CD8-positive, alpha-beta memory T cell (primary cell): ENCODE results near the gene YAP1. TPM values are rescaled to one million over a fixed set of nuclear protein-coding genes. Genes with fewer than 3 reads are reported as not detected.
A peak's percentile ranks its signal among the peaks of the same experiment; 100 is the strongest.

Experiments
- CTCF ChIA-PET: fragments of 350-600 bp; sonication (Branson Sonifier 250); formaldehyde crosslinking; loops from one replicate; lab custom pipeline; 2021; ENCODE audit warnings: antibody characterized with exemption; lab: Charles Lee
- POLR2A ChIA-PET: fragments of 350-600 bp; sonication (Branson Sonifier 250); formaldehyde crosslinking; loops from one replicate; lab custom pipeline; 2021; ENCODE audit warnings: antibody characterized with exemption; lab: Charles Lee
- DNase-seq, 5 donors: peaks; one replicate each; pipeline versions ENCODE4 v3.0.0 to v3.0.0-alpha.2; 2020 to 2022; ENCODE audit warnings: mixed read lengths in 1 of 5
- H3K27ac ChIP-seq: one replicate; pipeline ENCODE4 v1.7.0; 2013; ENCODE audit warnings: low read depth, mild to moderate bottlenecking, low read length, moderate library complexity
- H3K27me3 ChIP-seq: 2 replicates; pipeline ENCODE4 v1.7.0; 2013; ENCODE audit warnings: low read length, mild to moderate bottlenecking; ENCODE audit not compliant: insufficient read depth, poor library complexity, severe bottlenecking
- H3K36me3 ChIP-seq: 2 replicates; pipeline ENCODE4 v1.7.0; 2013; ENCODE audit warnings: mild to moderate bottlenecking, low read length, moderate library complexity; ENCODE audit not compliant: insufficient read depth
- H3K4me1 ChIP-seq: 2 replicates; pipeline ENCODE4 v1.7.0; 2013; ENCODE audit warnings: mild to moderate bottlenecking, low read length, moderate library complexity; ENCODE audit not compliant: insufficient read depth
- H3K4me3 ChIP-seq: 2 replicates; pipeline ENCODE4 v1.7.0; 2013; ENCODE audit warnings: mild to moderate bottlenecking, low read length
- H3K9me3 ChIP-seq: 2 replicates; pipeline ENCODE4 v1.7.0; 2013; ENCODE audit warnings: mild to moderate bottlenecking, low read length
- H3K27ac Mint-ChIP-seq, 8 donors: one replicate each; pipeline ENCODE4 v1.8.0; 2020 to 2021; ENCODE audit warnings: mixed read lengths in 8 of 8, mild to moderate bottlenecking in 6 of 8, inconsistent platforms in 3 of 8, moderate library complexity in 3 of 8
- H3K27me3 Mint-ChIP-seq, 2 donors: one replicate each; pipeline ENCODE4 v1.8.0; 2020 to 2021; ENCODE audit warnings: mixed read lengths in 2 of 2, mild to moderate bottlenecking in 1 of 2, moderate library complexity in 1 of 2
- H3K36me3 Mint-ChIP-seq, 3 donors: one replicate each; pipeline ENCODE4 v1.8.0; 2020 to 2021; ENCODE audit warnings: mixed read lengths in 3 of 3, inconsistent platforms in 1 of 3, mild to moderate bottlenecking in 1 of 3
- H3K4me1 Mint-ChIP-seq, 3 donors: one replicate each; pipeline ENCODE4 v1.8.0; 2020 to 2021; ENCODE audit warnings: mixed read lengths in 3 of 3, inconsistent platforms in 1 of 3, mild to moderate bottlenecking in 1 of 3
- H3K4me3 Mint-ChIP-seq, 7 donors: one replicate each; pipeline ENCODE4 v1.8.0; 2020 to 2021; ENCODE audit warnings: mixed read lengths in 7 of 7, mild to moderate bottlenecking in 6 of 7, moderate library complexity in 4 of 7, inconsistent platforms in 2 of 7
- H3K9me3 Mint-ChIP-seq, 5 donors: one replicate each; pipeline ENCODE4 v1.8.0; 2020 to 2022; ENCODE audit warnings: mixed read lengths in 5 of 5, mild to moderate bottlenecking in 3 of 5, moderate library complexity in 2 of 5, inconsistent platforms in 1 of 5
- polyA plus RNA-seq: library from polyadenylated mRNA; unstranded; fragments of 300-500 nt; fragmentation: Illumina TruSeq; gene quantifications from one replicate; pipeline ENCODE4 v1.2.3, GENCODE V29; 2021
- total RNA-seq, 2 experiments: library from RNA; stranded (reverse); gene quantifications; one replicate each; pipeline ENCODE4 v1.2.3, GENCODE V29; 2021

The YAP1 gene
- total and polyA plus RNA-seq, 3 experiments from 2014 or later: 0.12 to 0.42 (median 0.20) TPM

- Mint-ChIP-seq H3K4me1 (peaks cover 11 to 21% (median 16%) of the 10 kb centered on the region in 3 donors), H3K36me3 (peaks cover 0 to 3% (median 0%) of the 10 kb centered on the region in 3 donors), H3K27me3 (peaks cover 32 to 69% of the 10 kb centered on the region in 2 donors), H3K9me3 (no peaks in the 10 kb centered on the region), H3K27ac (peak overlapping the region in 1 of 8 donors; percentile 84), H3K4me3 (peak overlapping the region; percentile 82 to 94 (median 84))
- Histone ChIP-seq H3K9me3 (no peaks in the 10 kb centered on the region), H3K4me1 (no peaks in the 10 kb centered on the region), H3K4me3 (peak overlapping the region; percentile 50), H3K36me3 (no peaks in the 10 kb centered on the region), H3K27ac (no peak overlapping the region), H3K27me3 (peaks cover 11% of the 10 kb centered on the region)
- POLR2A ChIA-PET: no interaction called here
- peak in 2 of 5 donors; percentile 5 to 13 for DNase-seq
- CTCF ChIA-PET: no interaction called here
Observed at GRCh38 chr11:102111787-102112508, 1.7 kb downstream of the YAP1 start.

DNA sequence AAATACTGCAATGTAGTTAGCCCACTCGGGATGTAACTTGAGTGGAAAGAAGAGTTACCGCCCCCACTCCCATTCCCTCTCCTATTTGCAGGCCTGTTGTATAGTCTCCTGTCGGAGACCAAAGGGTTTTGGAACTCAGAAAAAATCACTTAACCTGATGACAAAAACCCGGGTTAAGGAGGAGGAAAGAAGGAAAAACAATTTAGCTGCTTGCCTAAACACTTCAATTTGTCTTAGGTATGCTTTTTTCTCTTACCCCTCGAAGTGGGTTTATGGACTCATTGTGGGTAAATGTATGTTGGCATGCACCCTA lies 2.2 kb downstream of the YAP1 start:
- Mint-ChIP-seq H3K36me3 (peaks cover 0 to 3% (median 0%) of the 10 kb centered on the region in 3 donors), H3K4me1 (peaks cover 11 to 24% (median 19%) of the 10 kb centered on the region in 3 donors), H3K4me3 (peak overlapping the region in 6 of 7 donors; percentile 82 to 94 (median 84)), H3K9me3 (no peaks in the 10 kb centered on the region), H3K27me3 (peaks cover 32 to 73% of the 10 kb centered on the region in 2 donors), H3K27ac (no peak overlapping the region)
- Histone ChIP-seq H3K36me3 (no peaks in the 10 kb centered on the region), H3K9me3 (no peaks in the 10 kb centered on the region), H3K4me1 (no peaks in the 10 kb centered on the region), H3K27ac (no peak overlapping the region), H3K27me3 (peaks cover 11% of the 10 kb centered on the region), H3K4me3 (no peak overlapping the region)
- ChIA-PET CTCF (no interaction called here), POLR2A (no interaction called here)
- DNase-seq: no peak

DNA sequence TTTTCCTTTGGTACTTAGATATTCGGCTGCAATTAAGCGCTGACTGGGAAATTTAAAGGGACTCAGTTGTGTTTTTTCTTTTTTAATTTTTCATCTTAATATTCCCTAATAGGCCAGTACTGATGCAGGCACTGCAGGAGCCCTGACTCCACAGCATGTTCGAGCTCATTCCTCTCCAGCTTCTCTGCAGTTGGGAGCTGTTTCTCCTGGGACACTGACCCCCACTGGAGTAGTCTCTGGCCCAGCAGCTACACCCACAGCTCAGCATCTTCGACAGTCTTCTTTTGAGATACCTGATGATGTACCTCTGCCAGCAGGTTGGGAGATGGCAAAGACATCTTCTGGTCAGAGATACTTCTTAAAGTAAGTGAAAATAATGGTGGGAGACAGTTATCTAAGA lies 3.8 kb downstream of the YAP1 start:
- DNase-seq: no peak
- H3K9me3 Mint-ChIP-seq: no peaks in the 10 kb centered on the region
- peak overlapping the region in 1 of 7 donors; percentile 31 for H3K4me3 Mint-ChIP-seq
- H3K27ac ChIP-seq: no peak overlapping the region
- peaks cover 29 to 70% of the 10 kb centered on the region in 2 donors for H3K27me3 Mint-ChIP-seq
- H3K27me3 ChIP-seq: peaks cover 11% of the 10 kb centered on the region
- H3K4me3 ChIP-seq: no peak overlapping the region
- no peaks in the 10 kb centered on the region for H3K36me3 ChIP-seq
- H3K9me3 ChIP-seq: no peaks in the 10 kb centered on the region
- peaks cover 0 to 3% (median 0%) of the 10 kb centered on the region in 3 donors for H3K36me3 Mint-ChIP-seq
- POLR2A ChIA-PET: no interaction called here
- H3K4me1 Mint-ChIP-seq: peaks cover 11 to 29% (median 22%) of the 10 kb centered on the region in 3 donors
- H3K27ac Mint-ChIP-seq: no peak overlapping the region
- CTCF ChIA-PET: no interaction called here
- no peaks in the 10 kb centered on the region for H3K4me1 ChIP-seq

- Histone ChIP-seq H3K9me3 (no peaks in the 10 kb centered on the region), H3K4me3 (no peak overlapping the region), H3K27me3 (peaks cover 5% of the 10 kb centered on the region), H3K27ac (no peak overlapping the region), H3K4me1 (no peaks in the 10 kb centered on the region), H3K36me3 (no peaks in the 10 kb centered on the region)
- H3K4me1 Mint-ChIP-seq: peaks cover 11 to 18% (median 16%) of the 10 kb centered on the region in 3 donors
- POLR2A ChIA-PET: no interaction called here
- CTCF ChIA-PET: no interaction called here
- no peak overlapping the region for H3K4me3 Mint-ChIP-seq
- no peak for DNase-seq
- peaks cover 24 to 65% of the 10 kb centered on the region in 2 donors for H3K27me3 Mint-ChIP-seq
- H3K9me3 Mint-ChIP-seq: no peaks in the 10 kb centered on the region
- peak overlapping the region in 1 of 8 donors; percentile 70 for H3K27ac Mint-ChIP-seq
- H3K36me3 Mint-ChIP-seq: peaks cover 0 to 1% (median 0%) of the 10 kb centered on the region in 3 donors
Observed at GRCh38 chr11:102115557-102115956, 5.3 kb downstream of the YAP1 start.

DNA sequence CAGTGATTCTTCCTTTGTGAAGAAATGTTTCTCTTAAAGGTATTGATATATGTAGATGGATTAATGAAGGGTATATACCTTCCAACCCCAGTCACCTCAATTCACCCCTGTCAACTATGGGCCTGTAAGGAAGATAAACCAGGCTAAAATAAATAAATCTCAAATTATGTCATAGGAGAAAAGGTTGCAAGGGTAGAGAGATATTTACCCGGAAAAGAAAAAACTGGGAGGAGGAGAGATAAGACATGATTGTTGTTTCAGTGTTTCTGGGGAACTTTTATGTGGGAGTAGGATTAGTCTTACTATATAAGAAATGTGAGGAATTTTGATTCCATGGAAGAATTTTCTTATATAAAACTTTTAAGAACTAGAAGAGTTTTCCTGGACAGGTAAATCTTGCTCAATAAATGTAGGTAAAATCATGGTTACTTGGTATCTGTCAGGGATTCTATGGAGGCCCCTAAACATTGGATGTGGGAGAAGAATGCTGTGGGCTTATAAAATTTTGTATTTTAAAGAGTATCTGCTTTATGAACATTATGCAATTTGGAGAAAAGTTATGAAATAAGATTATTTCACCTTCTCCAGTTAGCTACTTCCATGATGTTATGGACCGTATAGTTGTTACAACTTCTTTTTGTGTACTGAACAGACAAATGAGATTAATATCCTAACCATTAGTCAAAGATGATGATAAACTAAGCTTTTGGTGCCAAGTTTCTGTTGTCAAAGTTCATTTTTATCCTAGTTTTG lies 6.4 kb downstream of the YAP1 start:
- Histone ChIP-seq H3K4me1 (no peaks in the 10 kb centered on the region), H3K36me3 (no peaks in the 10 kb centered on the region), H3K4me3 (no peak overlapping the region), H3K27me3 (peaks cover 5% of the 10 kb centered on the region), H3K9me3 (no peaks in the 10 kb centered on the region), H3K27ac (no peak overlapping the region)
- no peaks in the 10 kb centered on the region for H3K9me3 Mint-ChIP-seq
- peaks cover 0 to 1% (median 0%) of the 10 kb centered on the region in 3 donors for H3K36me3 Mint-ChIP-seq
- CTCF ChIA-PET: no interaction called here
- peaks cover 9 to 16% (median 14%) of the 10 kb centered on the region in 3 donors for H3K4me1 Mint-ChIP-seq
- H3K27ac Mint-ChIP-seq: no peak overlapping the region
- POLR2A ChIA-PET: no interaction called here
- H3K27me3 Mint-ChIP-seq: peaks cover 24 to 63% of the 10 kb centered on the region in 2 donors
- no peak for DNase-seq
- H3K4me3 Mint-ChIP-seq: no peak overlapping the region

- H3K4me3 Mint-ChIP-seq: no peak overlapping the region
- Histone ChIP-seq H3K4me3 (no peak overlapping the region), H3K9me3 (no peaks in the 10 kb centered on the region), H3K36me3 (no peaks in the 10 kb centered on the region), H3K27ac (no peak overlapping the region), H3K27me3 (peaks cover 4% of the 10 kb centered on the region), H3K4me1 (no peaks in the 10 kb centered on the region)
- H3K4me1 Mint-ChIP-seq: peaks cover under 1 to 8% (median 6%) of the 10 kb centered on the region in 3 donors
- H3K36me3 Mint-ChIP-seq: no peaks in the 10 kb centered on the region
- no peaks in the 10 kb centered on the region for H3K9me3 Mint-ChIP-seq
- no peak overlapping the region for H3K27ac Mint-ChIP-seq
- peaks cover 18 to 57% of the 10 kb centered on the region in 2 donors for H3K27me3 Mint-ChIP-seq
- POLR2A ChIA-PET: interaction anchor here (0.6 kb wide), 1 partner anchor 138 kb away, joined by 11 read pairs; no protein-coding TSS in a partner anchor
- CTCF ChIA-PET: no interaction called here
- DNase-seq: no peak
Observed at GRCh38 chr11:102117472-102118113, 7.3 kb downstream of the YAP1 start.

- no peak for DNase-seq
- Histone ChIP-seq H3K9me3 (no peaks in the 10 kb centered on the region), H3K4me3 (no peak overlapping the region), H3K27ac (no peak overlapping the region), H3K27me3 (no peaks in the 10 kb centered on the region), H3K36me3 (no peaks in the 10 kb centered on the region), H3K4me1 (no peaks in the 10 kb centered on the region)
- Mint-ChIP-seq H3K27ac (no peak overlapping the region), H3K36me3 (no peaks in the 10 kb centered on the region), H3K4me1 (peaks cover 0 to 7% (median 6%) of the 10 kb centered on the region in 3 donors), H3K27me3 (peaks cover 19 to 54% of the 10 kb centered on the region in 2 donors), H3K4me3 (no peak overlapping the region), H3K9me3 (peaks cover 0 to 4% (median under 1%) of the 10 kb centered on the region in 5 donors)
- ChIA-PET POLR2A (no interaction called here), CTCF (no interaction called here)
Observed at GRCh38 chr11:102118937-102119336, 8.7 kb downstream of the YAP1 start.
